Erythroblast (primary cell): ENCODE data around the gene BBLN.

ENCODE experiments used
- GATA1 ChIP-seq: IDR thresholded peaks from 2 replicates; pipeline ENCODE4 v1.6.1; 2011; ENCODE audit warnings: low read depth, mild to moderate bottlenecking, control low read depth, low read length, moderate library complexity
- POLR2A ChIP-seq: IDR thresholded peaks from 2 replicates; pipeline ENCODE4 v1.6.1; 2011; ENCODE audit warnings: mild to moderate bottlenecking, low read length

DNA sequence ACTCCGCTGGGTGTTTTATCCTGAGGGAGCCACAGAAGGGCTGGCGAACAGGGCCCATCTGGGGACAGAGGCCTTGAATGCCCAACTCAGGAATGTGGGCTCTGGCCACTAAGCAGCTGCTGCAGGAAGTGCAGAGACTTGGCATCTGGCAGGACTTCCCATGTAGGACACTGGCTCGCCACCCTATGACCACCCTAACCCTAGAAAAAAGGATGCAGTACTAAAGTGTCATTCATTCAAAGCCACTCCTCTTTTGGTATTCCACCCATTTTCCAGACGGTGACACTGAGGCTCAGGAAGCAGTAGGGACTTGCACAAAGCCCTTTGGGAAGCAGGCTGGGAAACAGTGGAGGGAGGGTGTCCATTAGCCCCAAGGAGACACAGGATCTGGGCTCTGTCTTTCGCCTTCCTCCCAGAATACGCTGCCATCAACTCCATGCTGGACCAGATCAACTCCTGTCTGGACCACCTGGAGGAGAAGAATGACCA, 3.0 kb downstream of the BBLN start:
- TF ChIP-seq POLR2A (no peak), GATA1 (no peak)
